AG09309 (cell line): ENCODE measurements around the gene C4BPA.

Experiments
- DNase-seq: peaks from one replicate; pipeline ENCODE4 v3.0.0-alpha.2; 2010; ENCODE audit warnings: low read depth
- H3K4me3 ChIP-seq: 2 replicates; pipeline ENCODE4 v1.5.1; 2011; ENCODE audit warnings: mild to moderate bottlenecking, low read depth, low read length, moderate library complexity; ENCODE audit not compliant: control insufficient read depth
- TF ChIP-seq, protein P1 (sequence below): IDR thresholded peaks from 2 replicates; pipeline ENCODE4 v1.5.1; 2011; ENCODE audit warnings: mild to moderate bottlenecking, low read depth, low read length, inconsistent platforms; ENCODE audit not compliant: insufficient read depth, control insufficient read depth; ENCODE audit errors: missing control alignments

Gene C4BPA

DNA sequence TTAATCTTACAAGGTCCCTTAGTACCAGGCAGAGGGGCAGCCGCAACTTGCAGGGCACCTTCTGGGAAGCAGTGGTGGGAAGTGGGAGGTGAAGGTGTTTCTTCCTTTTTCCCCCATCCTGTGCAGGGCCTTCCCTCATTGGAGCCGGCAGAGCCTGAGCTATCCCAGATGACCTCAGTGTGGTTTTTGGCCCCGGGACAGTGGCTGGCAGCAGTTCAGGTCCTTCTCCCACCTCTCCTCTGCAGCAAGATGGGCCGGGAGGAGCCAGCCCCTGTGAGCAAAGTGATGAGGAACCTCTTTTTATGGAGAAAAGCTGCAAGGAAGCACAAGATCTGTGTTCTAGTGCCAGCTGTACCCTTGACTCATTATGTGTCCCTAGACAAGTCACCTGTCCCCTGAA, 44.2 kb upstream of the C4BPA start:
- TF ChIP-seq, protein P1, sequence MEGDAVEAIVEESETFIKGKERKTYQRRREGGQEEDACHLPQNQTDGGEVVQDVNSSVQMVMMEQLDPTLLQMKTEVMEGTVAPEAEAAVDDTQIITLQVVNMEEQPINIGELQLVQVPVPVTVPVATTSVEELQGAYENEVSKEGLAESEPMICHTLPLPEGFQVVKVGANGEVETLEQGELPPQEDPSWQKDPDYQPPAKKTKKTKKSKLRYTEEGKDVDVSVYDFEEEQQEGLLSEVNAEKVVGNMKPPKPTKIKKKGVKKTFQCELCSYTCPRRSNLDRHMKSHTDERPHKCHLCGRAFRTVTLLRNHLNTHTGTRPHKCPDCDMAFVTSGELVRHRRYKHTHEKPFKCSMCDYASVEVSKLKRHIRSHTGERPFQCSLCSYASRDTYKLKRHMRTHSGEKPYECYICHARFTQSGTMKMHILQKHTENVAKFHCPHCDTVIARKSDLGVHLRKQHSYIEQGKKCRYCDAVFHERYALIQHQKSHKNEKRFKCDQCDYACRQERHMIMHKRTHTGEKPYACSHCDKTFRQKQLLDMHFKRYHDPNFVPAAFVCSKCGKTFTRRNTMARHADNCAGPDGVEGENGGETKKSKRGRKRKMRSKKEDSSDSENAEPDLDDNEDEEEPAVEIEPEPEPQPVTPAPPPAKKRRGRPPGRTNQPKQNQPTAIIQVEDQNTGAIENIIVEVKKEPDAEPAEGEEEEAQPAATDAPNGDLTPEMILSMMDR, result no peak
- H3K4me3 ChIP-seq, result no peak overlapping the region
- no peak for DNase-seq

DNA sequence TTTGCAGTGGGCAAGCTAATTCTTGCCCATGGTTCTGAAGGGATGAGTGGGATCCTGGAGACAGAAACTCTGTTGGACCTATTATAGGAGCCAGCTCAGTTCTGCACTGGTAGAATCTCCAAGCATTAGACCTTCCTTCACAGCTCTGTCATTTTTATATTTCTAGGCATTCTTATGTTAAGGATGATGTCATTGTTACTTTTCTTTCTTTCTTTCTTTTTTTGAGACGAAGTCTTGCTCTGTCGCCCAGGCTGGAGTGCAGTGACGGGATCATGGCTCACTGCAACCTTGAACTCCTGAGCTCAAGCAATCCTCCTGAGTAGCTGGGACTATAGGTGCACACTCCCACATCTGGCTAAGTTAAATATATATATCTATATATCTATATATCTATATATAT, 43.4 kb upstream of the C4BPA start:
- DNase-seq, result no peak
- H3K4me3 ChIP-seq, result no peak overlapping the region

DNA sequence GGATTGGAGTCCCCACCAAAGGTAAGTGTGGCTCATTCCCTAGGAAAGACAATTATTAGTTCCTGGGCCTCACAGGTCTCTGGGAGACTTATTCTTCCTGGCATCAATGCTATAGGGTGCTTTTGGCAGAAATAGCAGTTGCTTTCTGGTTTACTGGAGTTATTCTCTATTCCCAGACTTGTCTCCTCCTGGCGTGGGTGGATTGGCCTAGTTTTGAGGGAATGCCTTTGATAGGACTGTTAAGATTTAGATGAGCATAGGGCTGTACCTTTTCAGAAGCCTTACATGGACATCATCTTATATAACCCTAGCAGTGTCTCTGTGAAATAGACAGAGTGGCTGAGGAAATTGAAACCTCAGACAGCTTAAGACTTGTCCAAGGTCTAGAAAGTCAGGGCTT, 42.0 kb upstream of the C4BPA start:
- DNase-seq, result no peak
- TF ChIP-seq, protein P1, result no peak
- H3K4me3 ChIP-seq, result no peak overlapping the region

More for the DNA sequence above, 43.4 kb upstream of the C4BPA start:
- TF ChIP-seq, protein P1, result no peak

DNA sequence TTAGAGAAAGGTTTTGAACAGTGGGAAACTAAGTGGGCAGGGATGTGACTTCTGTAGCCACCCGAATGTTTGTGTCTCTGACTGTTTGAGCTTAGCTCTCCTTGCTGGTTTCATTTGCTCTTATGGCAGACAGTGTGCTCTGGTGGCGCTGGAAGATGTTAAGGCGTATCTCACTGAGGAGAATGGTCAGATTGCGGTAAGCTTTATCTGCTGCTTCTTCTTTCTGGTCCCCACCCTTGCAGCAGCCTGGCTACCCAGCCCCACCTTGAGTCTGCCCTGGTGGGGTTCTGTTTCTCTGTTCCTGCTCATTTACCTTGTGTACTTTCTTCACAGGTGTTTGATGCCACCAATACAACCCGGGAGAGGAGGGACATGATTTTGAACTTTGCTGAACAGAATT, 41.0 kb upstream of the C4BPA start:
- TF ChIP-seq, protein P1, result no peak
- DNase-seq, result no peak
- H3K4me3 ChIP-seq, result no peak overlapping the region

DNA sequence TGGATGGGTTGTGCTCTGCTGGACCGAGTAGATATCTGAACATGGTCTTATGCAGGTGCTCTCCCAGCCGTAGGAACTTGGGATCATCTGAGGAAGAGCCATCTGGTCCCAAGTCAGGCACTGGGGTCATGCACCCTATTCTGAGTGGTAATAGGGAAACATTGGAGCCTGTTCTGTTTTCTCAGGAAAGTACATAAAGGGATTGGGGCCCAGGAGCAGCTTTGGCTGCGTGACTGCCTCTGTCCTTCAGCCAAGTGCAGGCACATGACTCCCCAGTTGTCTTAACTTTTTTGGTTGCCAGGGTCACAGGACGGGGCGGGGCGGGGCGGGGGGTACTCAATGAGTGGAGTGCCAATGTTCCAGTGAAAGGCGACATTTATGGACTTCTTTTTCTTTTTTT, 39.5 kb upstream of the C4BPA start:
- TF ChIP-seq, protein P1, result no peak
- H3K4me3 ChIP-seq, result no peak overlapping the region
- no peak for DNase-seq

DNA sequence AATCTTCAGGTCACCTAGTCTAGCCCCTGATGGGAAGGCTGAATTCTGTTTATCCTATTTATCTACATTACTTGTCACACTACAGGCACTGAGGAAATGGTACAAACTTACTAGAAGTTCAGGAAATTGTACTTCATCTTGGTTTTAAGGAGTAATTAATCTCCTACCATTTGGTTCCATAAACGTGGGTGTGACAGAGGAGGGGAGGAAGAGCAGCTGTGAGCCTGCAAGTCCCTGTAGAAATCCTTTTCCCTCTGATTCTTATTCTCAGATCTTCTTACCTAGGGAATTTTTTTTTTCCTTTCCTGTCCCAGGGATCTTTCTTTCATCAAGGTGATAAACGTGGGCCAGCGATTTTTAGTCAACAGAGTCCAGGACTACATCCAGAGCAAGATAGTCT, 36.8 kb upstream of the C4BPA start:
- no peak for DNase-seq
- TF ChIP-seq, protein P1, result no peak
- no peak overlapping the region for H3K4me3 ChIP-seq

DNA sequence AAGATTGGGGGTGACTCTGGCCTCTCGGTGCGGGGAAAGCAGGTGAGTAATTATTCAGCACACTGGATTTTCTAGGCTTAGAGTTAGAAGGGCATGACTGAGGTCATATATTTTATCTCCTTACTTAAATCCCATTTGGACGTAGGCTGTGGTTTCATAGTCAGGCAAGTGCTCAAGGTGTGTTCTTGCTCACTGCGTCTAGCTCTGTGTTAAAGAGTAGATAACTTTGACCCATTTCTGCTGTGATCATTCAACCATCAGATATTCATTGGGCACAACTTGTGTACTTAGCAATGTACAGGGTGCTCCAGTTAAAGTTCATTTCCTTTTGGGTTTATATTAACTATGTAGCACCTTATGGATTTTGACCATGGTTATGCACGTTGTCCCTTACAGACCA, 36.4 kb upstream of the C4BPA start:
- no peak overlapping the region for H3K4me3 ChIP-seq
- TF ChIP-seq, protein P1, result no peak
- DNase-seq, result no peak
